AG10803 (cell line): ENCODE data around the gene ACSM2B.
"Not testable (repeated sequence)": the region's sequence is repeated elsewhere in the genome, so short reads cannot be mapped to it uniquely, and the experiment has no call there.

Source experiments
- DNase-seq: peaks from one replicate; pipeline ENCODE4 v3.0.0; 2010; ENCODE audit warnings: low read depth
- H3K4me3 ChIP-seq: 2 replicates; pipeline ENCODE4 v1.5.1; 2011; ENCODE audit warnings: mild to moderate bottlenecking, low read length, control low read depth
- CTCF ChIP-seq: conservative IDR thresholded peaks from 2 replicates; pipeline ENCODE4 v1.5.1; 2011; ENCODE audit warnings: mild to moderate bottlenecking, low read length, control low read depth, inconsistent platforms

ACSM2B gene

GRCh38 chr16:20568404-20568803 lies 7.8 kb downstream of the ACSM2B start:
- no peak for DNase-seq
- no peak overlapping the region for H3K4me3 ChIP-seq
- TF ChIP-seq CTCF, result no peak

- no peak for TF ChIP-seq CTCF
- H3K4me3 ChIP-seq, result no peak overlapping the region
- no peak for DNase-seq
Observed at GRCh38 chr16:20566864-20567263, 9.3 kb downstream of the ACSM2B start.

- not testable (repeated sequence) for H3K4me3 ChIP-seq, DNase-seq
Observed at GRCh38 chr16:20565334-20565733, 10.8 kb downstream of the ACSM2B start.

- DNase-seq, H3K4me3 ChIP-seq: not testable (repeated sequence)
Observed at GRCh38 chr16:20564218-20564617, 11.9 kb downstream of the ACSM2B start.

GRCh38 chr16:20555628-20556027 lies 20.5 kb downstream of the ACSM2B start:
- H3K4me3 ChIP-seq, DNase-seq: not testable (repeated sequence)

GRCh38 chr16:20554689-20555088 lies 21.5 kb downstream of the ACSM2B start:
- DNase-seq, H3K4me3 ChIP-seq: not testable (repeated sequence)

GRCh38 chr16:20553493-20553892 lies 22.7 kb downstream of the ACSM2B start:
- DNase-seq, result not testable (repeated sequence)

GRCh38 chr16:20546951-20547350 lies 29.2 kb downstream of the ACSM2B start:
- not testable (repeated sequence) for H3K4me3 ChIP-seq, DNase-seq

More at GRCh38 chr16:20553493-20553892, 22.7 kb downstream of the ACSM2B start:
- H3K4me3 ChIP-seq, result not testable (repeated sequence)

- DNase-seq, H3K4me3 ChIP-seq: not testable (repeated sequence)
Observed at GRCh38 chr16:20546278-20546853, 29.8 kb downstream of the ACSM2B start.

GRCh38 chr16:20540603-20541316 lies 35.4 kb downstream of the ACSM2B start:
- DNase-seq, H3K4me3 ChIP-seq: not testable (repeated sequence)

- no peak overlapping the region for H3K4me3 ChIP-seq
- no peak for DNase-seq
- no peak for TF ChIP-seq CTCF
Observed at GRCh38 chr16:20538687-20539086, 37.5 kb downstream of the ACSM2B start.
